Jurkat, Clone E6-1 (cell line): Measurements from ENCODE around the gene PLXNA4.

Experiments used
- DNase-seq: peaks from one replicate; pipeline ENCODE4 v3.0.0-alpha.2; 2011; ENCODE audit warnings: low read depth, low spot score
- H3K4me3 ChIP-seq: 2 replicates; pipeline ENCODE4 v1.5.1; 2011; ENCODE audit warnings: mild to moderate bottlenecking, low read length, control low read depth, moderate library complexity

The PLXNA4 gene

GRCh38 chr7:132464740-132465139, 111.5 kb downstream of the PLXNA4 start:
- no peak for DNase-seq
- H3K4me3 ChIP-seq = no peak overlapping the region

GRCh38 chr7:132463922-132464321, 112.3 kb downstream of the PLXNA4 start:
- no peak overlapping the region for H3K4me3 ChIP-seq
- no peak for DNase-seq

- no peak overlapping the region for H3K4me3 ChIP-seq
- no peak for DNase-seq
Measured at GRCh38 chr7:132462478-132462877, 113.8 kb downstream of the PLXNA4 start.

- no peak for DNase-seq
- H3K4me3 ChIP-seq = no peak overlapping the region
Measured at GRCh38 chr7:132461032-132461592, 115.2 kb downstream of the PLXNA4 start.

GRCh38 chr7:132458729-132459128, 117.5 kb downstream of the PLXNA4 start:
- DNase-seq = no peak
- H3K4me3 ChIP-seq = no peak overlapping the region

GRCh38 chr7:132457658-132458057, 118.6 kb downstream of the PLXNA4 start:
- DNase-seq = no peak

GRCh38 chr7:132456418-132456817, 119.9 kb downstream of the PLXNA4 start:
- no peak for DNase-seq
- H3K4me3 ChIP-seq = no peak overlapping the region

More at GRCh38 chr7:132457658-132458057, 118.6 kb downstream of the PLXNA4 start:
- no peak overlapping the region for H3K4me3 ChIP-seq

- no peak for DNase-seq
- no peak overlapping the region for H3K4me3 ChIP-seq
Measured at GRCh38 chr7:132455378-132455777, 120.9 kb downstream of the PLXNA4 start.

GRCh38 chr7:132453826-132454225, 122.4 kb downstream of the PLXNA4 start:
- no peak for DNase-seq
- no peak overlapping the region for H3K4me3 ChIP-seq

- DNase-seq = no peak
- no peak overlapping the region for H3K4me3 ChIP-seq
Measured at GRCh38 chr7:132451161-132451560, 125.1 kb downstream of the PLXNA4 start.

- DNase-seq = no peak
- no peak overlapping the region for H3K4me3 ChIP-seq
Measured at GRCh38 chr7:132450696-132451095, 125.6 kb downstream of the PLXNA4 start.

- no peak for DNase-seq
- no peak overlapping the region for H3K4me3 ChIP-seq
Measured at GRCh38 chr7:132450188-132450587, 126.1 kb downstream of the PLXNA4 start.

GRCh38 chr7:132446666-132447278, 129.5 kb downstream of the PLXNA4 start:
- H3K4me3 ChIP-seq = no peak overlapping the region
- DNase-seq = no peak

GRCh38 chr7:132446260-132446659, 130.0 kb downstream of the PLXNA4 start:
- H3K4me3 ChIP-seq = no peak overlapping the region
- no peak for DNase-seq

- no peak for DNase-seq
- H3K4me3 ChIP-seq = no peak overlapping the region
Measured at GRCh38 chr7:132443761-132444520, 132.3 kb downstream of the PLXNA4 start.

- DNase-seq = no peak
- no peak overlapping the region for H3K4me3 ChIP-seq
Measured at GRCh38 chr7:132441935-132442334, 134.3 kb downstream of the PLXNA4 start.

- no peak overlapping the region for H3K4me3 ChIP-seq
- DNase-seq = no peak
Measured at GRCh38 chr7:132440151-132440550, 136.1 kb downstream of the PLXNA4 start.

GRCh38 chr7:132438926-132439325, 137.3 kb downstream of the PLXNA4 start:
- no peak overlapping the region for H3K4me3 ChIP-seq
- no peak for DNase-seq

- peak overlapping the region; percentile 0; the same call in 1 of the 2 replicates for H3K4me3 ChIP-seq
- peak; percentile 90 for DNase-seq
Measured at GRCh38 chr7:132437730-132438129, 138.5 kb downstream of the PLXNA4 start.

- H3K4me3 ChIP-seq = no peak overlapping the region
- no peak for DNase-seq
Measured at GRCh38 chr7:132436121-132436520, 140.1 kb downstream of the PLXNA4 start.
